HFF-Myc (cell line): Measurements from ENCODE around the gene PXN.

ENCODE experiments used
- DNase-seq: peaks from one replicate; pipeline ENCODE4 v3.0.0-alpha.2; 2011; ENCODE audit warnings: low read depth; ENCODE audit errors: extremely low read depth
- H3K4me3 ChIP-seq: replicated peaks from 2 replicates; pipeline ENCODE4 v1.5.1; 2011; ENCODE audit warnings: low read depth, mild to moderate bottlenecking, control low read depth, low read length
- TF ChIP-seq, protein P1 (sequence below): IDR thresholded peaks from 2 replicates; pipeline ENCODE4 v1.5.1; 2012; ENCODE audit warnings: mild to moderate bottlenecking, low read depth, low read length, control low read depth; ENCODE audit errors: missing control alignments

The PXN gene

DNA sequence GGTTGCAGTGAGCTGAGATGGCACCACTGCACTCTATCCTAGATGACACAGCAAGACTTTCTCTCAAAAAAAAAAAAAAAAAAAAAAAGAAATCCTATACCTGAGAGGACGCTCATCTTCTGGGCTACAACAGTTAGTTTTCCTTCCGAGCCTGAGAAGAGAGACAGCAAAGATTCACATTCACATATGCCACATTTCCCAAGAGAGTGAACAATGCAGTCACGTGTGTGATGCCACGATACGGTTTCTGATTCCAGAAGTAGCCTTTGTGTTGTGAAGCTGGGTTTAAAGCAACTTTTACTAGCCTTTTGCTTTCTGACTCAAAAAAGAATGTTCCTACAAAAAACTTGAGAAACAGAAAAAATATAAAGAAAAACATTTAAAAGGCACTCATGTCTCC is 90.5 kb downstream of the PXN start:
- no peak overlapping the region for H3K4me3 ChIP-seq
- TF ChIP-seq, protein P1, sequence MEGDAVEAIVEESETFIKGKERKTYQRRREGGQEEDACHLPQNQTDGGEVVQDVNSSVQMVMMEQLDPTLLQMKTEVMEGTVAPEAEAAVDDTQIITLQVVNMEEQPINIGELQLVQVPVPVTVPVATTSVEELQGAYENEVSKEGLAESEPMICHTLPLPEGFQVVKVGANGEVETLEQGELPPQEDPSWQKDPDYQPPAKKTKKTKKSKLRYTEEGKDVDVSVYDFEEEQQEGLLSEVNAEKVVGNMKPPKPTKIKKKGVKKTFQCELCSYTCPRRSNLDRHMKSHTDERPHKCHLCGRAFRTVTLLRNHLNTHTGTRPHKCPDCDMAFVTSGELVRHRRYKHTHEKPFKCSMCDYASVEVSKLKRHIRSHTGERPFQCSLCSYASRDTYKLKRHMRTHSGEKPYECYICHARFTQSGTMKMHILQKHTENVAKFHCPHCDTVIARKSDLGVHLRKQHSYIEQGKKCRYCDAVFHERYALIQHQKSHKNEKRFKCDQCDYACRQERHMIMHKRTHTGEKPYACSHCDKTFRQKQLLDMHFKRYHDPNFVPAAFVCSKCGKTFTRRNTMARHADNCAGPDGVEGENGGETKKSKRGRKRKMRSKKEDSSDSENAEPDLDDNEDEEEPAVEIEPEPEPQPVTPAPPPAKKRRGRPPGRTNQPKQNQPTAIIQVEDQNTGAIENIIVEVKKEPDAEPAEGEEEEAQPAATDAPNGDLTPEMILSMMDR = no peak
- no peak for DNase-seq

DNA sequence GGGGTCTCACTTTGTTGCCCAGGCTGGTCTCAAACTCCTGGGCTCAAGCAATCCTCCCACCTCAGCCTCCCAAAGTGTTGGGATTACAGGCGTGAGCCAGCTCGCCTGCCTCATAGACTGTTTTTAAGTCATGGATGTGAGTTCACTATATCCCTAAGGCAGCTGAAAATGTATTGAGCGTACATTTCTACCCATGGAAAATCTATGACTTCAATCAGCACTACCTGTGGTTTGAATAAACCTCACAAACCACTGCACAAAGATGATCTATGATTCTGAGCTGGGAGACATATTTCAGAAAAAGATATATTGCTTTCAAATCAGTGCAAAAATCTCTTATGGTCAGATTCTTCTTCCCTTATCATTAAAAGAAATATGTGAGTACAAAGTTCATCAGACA is 93.5 kb downstream of the PXN start:
- no peak for DNase-seq
- TF ChIP-seq, protein P1 = no peak
- H3K4me3 ChIP-seq = no peak overlapping the region

DNA sequence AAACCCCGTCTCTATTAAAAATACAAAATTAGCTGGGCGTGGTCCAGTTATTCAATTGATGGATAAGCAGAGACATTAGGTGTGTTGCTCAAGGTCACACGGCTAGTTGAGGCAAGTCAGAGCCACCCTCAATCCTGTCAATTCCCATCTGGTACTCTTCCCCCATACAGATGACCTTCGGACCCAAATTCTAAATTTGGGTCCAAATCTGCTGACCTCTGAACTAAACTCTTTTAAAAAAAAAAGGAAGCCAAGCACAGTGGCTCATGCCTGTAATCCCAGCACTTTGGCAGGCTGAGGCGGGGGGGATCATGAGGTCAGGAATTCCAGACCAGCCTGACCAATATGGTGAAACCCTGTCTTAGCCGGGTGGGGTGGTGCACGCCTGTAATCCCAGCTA is 94.9 kb downstream of the PXN start:
- TF ChIP-seq, protein P1 = no peak

DNA sequence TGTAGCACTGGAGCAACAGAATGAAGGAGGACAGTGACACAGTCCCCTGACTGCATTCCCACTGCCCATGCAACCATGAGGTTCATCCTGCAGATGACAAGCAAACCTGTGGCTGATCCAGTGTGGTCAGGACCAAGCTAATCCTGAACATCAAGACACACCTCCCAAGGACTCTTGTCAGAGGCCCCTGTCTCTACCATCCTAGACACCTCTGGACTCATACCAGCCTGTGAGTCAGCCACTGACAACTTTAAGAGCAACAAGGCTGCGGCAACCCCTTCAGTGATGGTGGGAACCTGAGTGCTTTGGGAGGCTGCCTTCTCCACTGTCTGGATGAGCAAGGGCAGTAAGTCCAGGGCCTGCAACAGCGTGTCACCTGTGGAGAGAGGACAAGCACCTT is 95.6 kb downstream of the PXN start:
- no peak overlapping the region for H3K4me3 ChIP-seq
- DNase-seq = no peak
- TF ChIP-seq, protein P1 = no peak

More for the DNA sequence above, 94.9 kb downstream of the PXN start:
- DNase-seq = no peak
- H3K4me3 ChIP-seq = no peak overlapping the region

DNA sequence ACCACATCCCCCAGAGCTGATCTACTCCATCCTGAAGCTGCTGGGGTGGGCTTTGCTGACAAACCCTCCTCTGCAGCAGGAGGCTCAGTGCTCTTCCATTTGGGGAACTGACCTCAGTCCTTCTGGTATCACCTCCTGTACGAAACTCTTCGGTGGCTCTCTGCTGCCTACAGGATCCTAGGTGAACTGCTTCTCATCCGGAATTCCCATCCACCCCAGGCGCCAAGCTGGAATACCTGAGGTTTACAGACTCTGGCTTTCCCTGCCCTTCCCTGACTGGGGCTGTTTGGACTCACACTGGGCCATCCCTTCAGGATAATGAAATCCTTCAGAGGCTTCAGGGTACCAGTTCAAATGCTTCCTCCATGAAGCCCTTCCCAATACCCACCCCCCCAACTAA is 97.2 kb downstream of the PXN start:
- no peak overlapping the region for H3K4me3 ChIP-seq
- no peak for DNase-seq
- TF ChIP-seq, protein P1 = no peak

DNA sequence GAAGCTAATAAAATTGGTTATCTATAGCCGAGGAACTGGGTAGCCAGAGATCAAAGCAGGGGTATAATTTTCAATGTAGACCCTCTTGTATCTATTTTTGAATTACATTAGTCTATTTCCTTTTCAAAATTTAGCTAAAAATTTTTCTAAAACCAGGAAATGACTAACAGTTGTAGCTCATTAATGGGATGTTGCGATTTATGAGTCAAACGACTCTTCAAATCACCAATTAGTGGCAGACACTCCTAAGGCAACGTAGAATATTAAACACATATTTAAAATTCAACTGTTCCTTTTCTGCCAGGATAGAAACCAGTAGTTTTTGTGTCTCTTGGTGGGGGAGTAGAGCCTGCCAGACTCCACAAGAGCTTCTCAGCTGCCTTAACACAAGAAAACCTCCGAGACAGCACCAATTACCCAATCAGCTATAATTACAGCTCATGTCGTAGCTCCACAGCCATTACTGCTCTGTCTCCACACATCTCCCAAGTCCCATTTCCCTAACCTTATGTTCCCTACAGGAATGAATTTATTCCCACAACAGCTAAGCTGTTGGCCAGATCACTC is 97.9 kb downstream of the PXN start:
- H3K4me3 ChIP-seq = no peak overlapping the region
- TF ChIP-seq, protein P1 = no peak
- DNase-seq = no peak

DNA sequence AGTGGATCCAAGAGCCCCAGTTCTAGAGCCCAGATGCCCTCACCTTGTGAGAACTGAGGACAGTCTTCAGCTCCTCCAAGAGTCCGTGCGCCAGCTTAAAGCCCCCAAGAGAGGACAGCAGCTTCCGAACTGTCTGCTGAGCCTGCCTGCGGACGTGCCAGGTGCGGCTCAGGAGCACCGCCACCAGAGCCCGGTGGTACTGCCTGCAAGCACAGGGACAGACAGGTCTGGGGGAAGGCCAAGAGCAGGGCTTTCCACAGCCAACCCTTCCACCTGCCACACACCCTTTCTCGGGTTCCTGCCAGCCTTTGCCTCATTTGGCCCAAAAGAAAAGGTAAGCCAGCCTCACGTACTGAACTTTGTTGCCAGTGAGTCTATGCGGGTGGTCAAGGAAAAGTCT is 101.2 kb downstream of the PXN start:
- TF ChIP-seq, protein P1 = no peak
- DNase-seq = no peak
- H3K4me3 ChIP-seq = no peak overlapping the region
